SK-N-SH (cell line): ENCODE measurements around the gene FBXL22.

ENCODE experiments used
- CHD2 ChIP-seq: fragments of 150-350 bp; IDR thresholded peaks from 2 replicates; pipeline ENCODE4 v1.6.1; 2018; ENCODE audit warnings: low read length; ENCODE audit not compliant: partially characterized antibody
- CTCF ChIP-seq: fragments of 200-600 bp; sonication (generic); IDR thresholded peaks from 2 replicates; pipeline ENCODE4 v1.6.1; 2017; ENCODE audit warnings: antibody characterized with exemption, mild to moderate bottlenecking, moderate library complexity
- ELF1 ChIP-seq: IDR thresholded peaks from 2 replicates; pipeline ENCODE4 v1.4.0; 2012
- EP300 ChIP-seq, 2 experiments: IDR thresholded peaks; 2 replicates each; pipeline versions ENCODE4 v1.4.0 to v1.6.1; 2012; ENCODE audit warnings: borderline replicate concordance in 1 of 2, low read depth in 1 of 2, low read length in 1 of 2
- FOXJ3 ChIP-seq: sonication (generic); formaldehyde crosslinking; IDR thresholded peaks from 2 replicates; pipeline ENCODE4 v1.5.1; 2020; ENCODE audit warnings: mild to moderate bottlenecking, missing genetic modification reagents
- GABPA ChIP-seq: IDR thresholded peaks from 2 replicates; pipeline ENCODE4 v1.4.0; 2012; ENCODE audit warnings: low read depth, mild to moderate bottlenecking
- IRF3 ChIP-seq: fragments of 150-350 bp; IDR thresholded peaks from 2 replicates; pipeline ENCODE4 v1.6.1; 2016; ENCODE audit warnings: mild to moderate bottlenecking, low read depth, low read length
- POLR2AphosphoS5 ChIP-seq: IDR thresholded peaks from 2 replicates; pipeline ENCODE4 v1.6.1; 2012; ENCODE audit warnings: low read depth, low read length
- RAD21 ChIP-seq: IDR thresholded peaks from 2 replicates; pipeline ENCODE4 v1.6.1; 2012; ENCODE audit warnings: mild to moderate bottlenecking, low read length
- RCOR1 ChIP-seq: fragments of 150-350 bp; IDR thresholded peaks from 2 replicates; pipeline ENCODE4 v1.6.1; 2017; ENCODE audit warnings: antibody characterized with exemption, low read length
- TAF1 ChIP-seq: IDR thresholded peaks from 2 replicates; pipeline ENCODE4 v1.6.1; 2012; ENCODE audit warnings: low read depth, mild to moderate bottlenecking, low read length, moderate library complexity, borderline replicate concordance
- YY1 ChIP-seq: IDR thresholded peaks from 2 replicates; pipeline ENCODE4 v1.4.0; 2012; ENCODE audit warnings: low read depth, mild to moderate bottlenecking
- ZBTB33 ChIP-seq: IDR thresholded peaks from 2 replicates; pipeline ENCODE4 v1.4.0; 2012; ENCODE audit warnings: low read depth, borderline replicate concordance
- TF ChIP-seq, protein P1 (sequence below): IDR thresholded peaks from 2 replicates; pipeline ENCODE4 v1.4.0; 2012; ENCODE audit warnings: low read depth

DNA sequence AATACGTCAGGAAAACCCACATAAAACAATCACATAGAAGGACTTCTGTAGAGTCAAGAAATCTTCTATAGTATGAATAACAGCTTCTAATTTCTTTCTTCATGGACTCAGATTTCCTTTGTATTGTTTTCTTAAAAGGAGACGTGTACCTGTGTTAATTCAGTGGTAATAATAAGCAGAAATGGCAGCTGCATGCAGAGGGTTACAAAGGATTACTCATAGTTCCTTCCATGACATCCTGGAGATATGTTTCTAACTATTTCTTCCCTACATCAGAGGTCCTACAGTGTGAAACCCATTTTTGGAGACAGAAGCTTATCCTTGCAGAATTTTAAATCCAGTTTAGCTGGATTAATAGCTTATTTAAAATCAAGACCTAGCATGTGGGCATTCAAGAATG lies 36.1 kb downstream of the FBXL22 start:
- no peak for TF ChIP-seq CTCF
- no peak for TF ChIP-seq CHD2
- TF ChIP-seq, protein P1, sequence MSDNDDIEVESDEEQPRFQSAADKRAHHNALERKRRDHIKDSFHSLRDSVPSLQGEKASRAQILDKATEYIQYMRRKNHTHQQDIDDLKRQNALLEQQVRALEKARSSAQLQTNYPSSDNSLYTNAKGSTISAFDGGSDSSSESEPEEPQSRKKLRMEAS, result no peak
- TF ChIP-seq IRF3, result no peak
- TF ChIP-seq TAF1, result no peak
- TF ChIP-seq YY1, result no peak
- TF ChIP-seq POLR2AphosphoS5, result no peak
- no peak for TF ChIP-seq RAD21
- no peak for TF ChIP-seq FOXJ3 (CRISPR knock-in tag)
- no peak for TF ChIP-seq EP300 (IDR thresholded peaks at IDR 0.05; ENCODE audit: borderline replicate concordance in 1 of 2, low read depth in 1 of 2, low read length in 1 of 2)
- TF ChIP-seq ZBTB33, result no peak
- no peak for TF ChIP-seq RCOR1
- TF ChIP-seq GABPA, result no peak
- no peak for TF ChIP-seq ELF1
